Muscle of arm (tissue), 12 donors: Measurements from ENCODE around the gene EGFLAM. TPM values are rescaled to one million over a fixed set of nuclear protein-coding genes. Genes with fewer than 3 reads are reported as not detected.
A peak's percentile ranks its signal among the peaks of the same experiment; 100 is the strongest.
"Not testable (repeated sequence)": the region's sequence is repeated elsewhere in the genome, so short reads cannot be mapped to it uniquely, and the experiment has no call there.

ENCODE experiments used
- DNase-seq: peaks from one replicate; pipeline ENCODE4 v3.0.0-alpha.2; 2013
- polyA plus RNA-seq, 12 donors: library from polyadenylated mRNA; unstranded; fragments of 120-200 nt; gene quantifications; one replicate each; pipeline ENCODE4 v1.2.1, GENCODE V29; 2013; ENCODE audit not compliant: insufficient read length in 12 of 12

EGFLAM gene
- polyA plus RNA-seq, 12 donors, result 33.7 to 61.3 (median 49.3) TPM; not detected in 1

GRCh38 chr5:38410304-38410990 is 152.1 kb downstream of the EGFLAM start:
- DNase-seq, result no peak

- no peak for DNase-seq
Observed at GRCh38 chr5:38413696-38414095, 155.3 kb downstream of the EGFLAM start.

GRCh38 chr5:38414348-38414747 is 156.0 kb downstream of the EGFLAM start:
- DNase-seq, result no peak

GRCh38 chr5:38415772-38416171 is 157.4 kb downstream of the EGFLAM start:
- not testable (repeated sequence) for DNase-seq

- DNase-seq, result no peak
Observed at GRCh38 chr5:38417658-38418017, 159.3 kb downstream of the EGFLAM start.

GRCh38 chr5:38420246-38420645 is 161.9 kb downstream of the EGFLAM start:
- DNase-seq, result no peak

GRCh38 chr5:38420691-38421390 is 162.5 kb downstream of the EGFLAM start:
- DNase-seq, result peak; percentile 38

GRCh38 chr5:38422622-38423021 is 164.3 kb downstream of the EGFLAM start:
- no peak for DNase-seq

GRCh38 chr5:38423276-38424147 is 165.2 kb downstream of the EGFLAM start:
- no peak for DNase-seq

GRCh38 chr5:38424148-38425060 is 166.0 kb downstream of the EGFLAM start:
- no peak for DNase-seq

- DNase-seq, result no peak
Observed at GRCh38 chr5:38426490-38426889, 168.1 kb downstream of the EGFLAM start.

- DNase-seq, result no peak
Observed at GRCh38 chr5:38426986-38427950, 168.9 kb downstream of the EGFLAM start.

- DNase-seq, result no peak
Observed at GRCh38 chr5:38431242-38431853, 173.0 kb downstream of the EGFLAM start.

GRCh38 chr5:38433160-38433861 is 175.0 kb downstream of the EGFLAM start:
- peak; percentile 76 for DNase-seq

GRCh38 chr5:38434966-38435705 is 176.8 kb downstream of the EGFLAM start:
- no peak for DNase-seq

- no peak for DNase-seq
Observed at GRCh38 chr5:38438757-38439156, 180.4 kb downstream of the EGFLAM start.

GRCh38 chr5:38441453-38442246 is 183.3 kb downstream of the EGFLAM start:
- DNase-seq, result peak; percentile 94

GRCh38 chr5:38442247-38442573 is 183.9 kb downstream of the EGFLAM start:
- no peak for DNase-seq
